ENCODE measurements around the gene MAB21L2. TPM values are rescaled to one million over a fixed set of nuclear protein-coding genes. Genes with fewer than 3 reads are reported as not detected.

The MAB21L2 gene
- total RNA-seq, 1 experiment from 2014 or later, result not detected

- H3K4me1 ChIP-seq (ENCODE audit: control insufficient read depth in 1 of 2, insufficient read depth in 2 of 2, low read length in 2 of 2), result no peaks in the 10 kb centered on the region
- CTCF ChIA-PET, result no interaction called here
- no peaks in the 10 kb centered on the region; the same call in 1 of the 2 replicates for H4K20me1 ChIP-seq (ENCODE audit: insufficient read depth)
- intact Hi-C loops (cut with micrococcal nuclease), result no loop called here
- no peaks in the 10 kb centered on the region for H3K9me2 ChIP-seq (ENCODE audit: insufficient read depth)
- no peaks in the 10 kb centered on the region for H3K27me3 ChIP-seq (ENCODE audit: insufficient read depth, low read length)
- RAD21 ChIA-PET (ENCODE audit: low non-redundant PET in 1 of 2, low total read pairs in 2 of 2, uncharacterized antibody in 2 of 2, unreplicated experiment in 2 of 2), result no interaction called here
- POLR2A ChIA-PET, result no interaction called here
- ATAC-seq (no peak), DNase-seq (ENCODE audit: low read depth, low spot score) (no peak)
- no peak overlapping the region for H3K4me3 ChIP-seq (replicated peaks in 1 of 2; ENCODE audit: low read depth in 1 of 2, low read length in 2 of 2)
- H2AFZ ChIP-seq (ENCODE audit: low read depth, low read length, poor library complexity, severe bottlenecking), result no peak overlapping the region
- no peaks in the 10 kb centered on the region for H3K79me2 ChIP-seq (ENCODE audit: insufficient read depth, low read length)
- no peak overlapping the region for H3K27ac ChIP-seq (ENCODE audit: low read depth, low read length)
- H3K4me2 ChIP-seq (ENCODE audit: low read length), result no peak overlapping the region
- no peak overlapping the region for H3K9ac ChIP-seq (ENCODE audit: low read length)
- no peaks in the 10 kb centered on the region for H3K9me3 ChIP-seq (ENCODE audit: control insufficient read depth in 1 of 2, insufficient read depth in 1 of 2, low read depth in 1 of 2, low read length in 2 of 2)
- H3K36me3 ChIP-seq (ENCODE audit: control insufficient read depth in 1 of 2, insufficient read depth in 2 of 2, low read length in 2 of 2), result no peaks in the 10 kb centered on the region; a peak in 1 of 4 replicates
- no TSS peak for BruUV-seq (replicated peaks)
- TF ChIP-seq EGR1 (IDR thresholded peaks at IDR 0.05; ENCODE audit: low read depth) (no peak), EZH2phosphoT487 (IDR thresholded peaks at IDR 0.05; ENCODE audit: borderline replicate concordance) (no peak), REST (IDR thresholded peaks at IDR 0.05; ENCODE audit: low read depth) (no peak), EZH2 (IDR thresholded peaks at IDR 0.05) (no peak), ZFX (IDR thresholded peaks at IDR 0.05) (no peak), SRF (IDR thresholded peaks at IDR 0.05; ENCODE audit: low read depth) (no peak), CTCF (IDR thresholded peaks at IDR 0.05 in 2 of 3, conservative IDR thresholded peaks at IDR 0.05 in 1 of 3; ENCODE audit: borderline replicate concordance in 1 of 3, insufficient read depth in 1 of 3, low read depth in 2 of 3, low read length in 2 of 3) (no peak), SIN3A (IDR thresholded peaks at IDR 0.05; ENCODE audit: low read depth) (no peak), ZNF274 (IDR thresholded peaks at IDR 0.05; ENCODE audit: low read depth, low read length) (no peak), FOSL1 (IDR thresholded peaks at IDR 0.05; ENCODE audit: low read depth) (no peak), YY1 (IDR thresholded peaks at IDR 0.05; ENCODE audit: extremely low read depth, insufficient replicate concordance, low read depth, low read length) (no peak), POLR2A (IDR thresholded peaks at IDR 0.05; ENCODE audit: borderline replicate concordance, extremely low read depth, insufficient read depth, insufficient read length) (no peak), ZBTB33 (IDR thresholded peaks at IDR 0.05; ENCODE audit: extremely low read depth, insufficient replicate concordance, low read length) (no peak), ATF3 (IDR thresholded peaks at IDR 0.05) (no peak), SP1 (IDR thresholded peaks at IDR 0.05; ENCODE audit: low read depth) (no peak), POLR2AphosphoS5 (IDR thresholded peaks at IDR 0.05; ENCODE audit: low read depth, low read length) (no peak)
Observed at GRCh38 chr4:150585611-150586010, 3.7 kb downstream of the MAB21L2 start.
